ENCODE data around the gene RNH1. TPM values are rescaled to one million over a fixed set of nuclear protein-coding genes. Genes with fewer than 3 reads are reported as not detected.
A peak's percentile ranks its signal among the peaks of the same experiment; 100 is the strongest.

The RNH1 gene
- total RNA-seq, 2 experiments from 2014 or later: 131 to 132 TPM

DNA sequence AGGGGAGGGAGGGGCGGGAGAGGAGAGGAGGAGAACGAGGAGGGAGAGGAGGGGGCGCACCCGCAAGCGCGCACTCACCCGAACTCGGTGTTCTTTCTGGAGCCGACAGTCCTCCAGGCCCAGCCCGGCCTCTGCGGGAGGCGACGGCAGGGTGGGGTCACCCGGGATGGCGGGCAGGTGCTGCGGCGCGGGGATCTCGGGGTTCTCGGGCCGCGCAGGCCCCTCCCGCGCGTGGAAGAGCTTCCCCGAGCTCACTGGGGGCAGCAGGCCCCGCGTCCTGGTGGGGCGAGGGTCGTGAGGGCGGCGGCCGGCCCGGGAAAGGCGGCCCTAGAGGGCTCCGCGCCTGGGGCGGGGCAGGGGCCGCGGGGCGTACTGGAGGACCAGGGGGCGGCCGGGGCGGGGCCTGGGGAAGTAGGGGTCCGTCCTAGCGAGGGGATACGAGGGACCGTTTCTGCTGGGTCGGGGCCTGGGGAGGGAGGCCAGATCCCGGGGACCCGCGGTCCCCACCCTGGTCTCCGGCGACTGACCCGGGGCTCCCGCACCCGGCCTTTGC, 48.3 kb upstream of the RNH1 start:
- no peak overlapping the region for H3K27ac ChIP-seq (ENCODE audit: low read depth in 1 of 2, low read length in 2 of 2)
- ChIA-PET CTCF (interaction anchor here (1.1 to 2.7 kb wide), 14 partner anchors 11 to 171 kb away, joined by 3 to 23 read pairs (median 6); partner anchors contain the start of genes HRAS, IRF7, PHRF1 and TMEM80), POLR2A (interaction anchor here (1.0 to 3.9 kb wide), 14 partner anchors 9 to 254 kb away, joined by 3 to 27 read pairs (median 6); partner anchors contain the start of genes DEAF1, HRAS, IRF7 and LRRC56)
- peak overlapping the region; percentile 40 for H3K4me3 ChIP-seq (ENCODE audit: low read length)
- H3K27ac Mint-ChIP-seq: no peak overlapping the region
- H3K9me3 ChIP-seq (ENCODE audit: control insufficient read depth in 1 of 2, insufficient read depth in 1 of 2, low read length in 2 of 2): no peaks in the 10 kb centered on the region
- no peaks in the 10 kb centered on the region for H3K36me3 Mint-ChIP-seq (ENCODE audit: low read depth)
- H3K27me3 Mint-ChIP-seq: no peaks in the 10 kb centered on the region
- H3K4me3 Mint-ChIP-seq: peak overlapping the region; percentile 25
- no peak for DNase-seq
- TF ChIP-seq, protein P1, sequence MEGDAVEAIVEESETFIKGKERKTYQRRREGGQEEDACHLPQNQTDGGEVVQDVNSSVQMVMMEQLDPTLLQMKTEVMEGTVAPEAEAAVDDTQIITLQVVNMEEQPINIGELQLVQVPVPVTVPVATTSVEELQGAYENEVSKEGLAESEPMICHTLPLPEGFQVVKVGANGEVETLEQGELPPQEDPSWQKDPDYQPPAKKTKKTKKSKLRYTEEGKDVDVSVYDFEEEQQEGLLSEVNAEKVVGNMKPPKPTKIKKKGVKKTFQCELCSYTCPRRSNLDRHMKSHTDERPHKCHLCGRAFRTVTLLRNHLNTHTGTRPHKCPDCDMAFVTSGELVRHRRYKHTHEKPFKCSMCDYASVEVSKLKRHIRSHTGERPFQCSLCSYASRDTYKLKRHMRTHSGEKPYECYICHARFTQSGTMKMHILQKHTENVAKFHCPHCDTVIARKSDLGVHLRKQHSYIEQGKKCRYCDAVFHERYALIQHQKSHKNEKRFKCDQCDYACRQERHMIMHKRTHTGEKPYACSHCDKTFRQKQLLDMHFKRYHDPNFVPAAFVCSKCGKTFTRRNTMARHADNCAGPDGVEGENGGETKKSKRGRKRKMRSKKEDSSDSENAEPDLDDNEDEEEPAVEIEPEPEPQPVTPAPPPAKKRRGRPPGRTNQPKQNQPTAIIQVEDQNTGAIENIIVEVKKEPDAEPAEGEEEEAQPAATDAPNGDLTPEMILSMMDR (IDR thresholded peaks at IDR 0.05): no peak
- no peaks in the 10 kb centered on the region for H3K27me3 ChIP-seq (ENCODE audit: control insufficient read depth in 1 of 2, insufficient read depth in 2 of 2, low read length in 2 of 2)
- H3K9me3 Mint-ChIP-seq: no peaks in the 10 kb centered on the region
- intact Hi-C loops (cut with DNase I, micrococcal nuclease): loop anchor here (1.0 to 2.0 kb wide), 6 partner anchors 73 to 210 kb away; no protein-coding TSS in a partner anchor
- peaks cover 37% of the 10 kb centered on the region for H3K4me1 ChIP-seq (ENCODE audit: insufficient read depth, low read length)
- peaks cover 7% of the 10 kb centered on the region for H3K4me1 Mint-ChIP-seq (ENCODE audit: low read depth)
- peak; percentile 26 for ATAC-seq (ENCODE audit: poor library complexity)
- H3K36me3 ChIP-seq (ENCODE audit: insufficient read depth, low read length): no peaks in the 10 kb centered on the region

DNA sequence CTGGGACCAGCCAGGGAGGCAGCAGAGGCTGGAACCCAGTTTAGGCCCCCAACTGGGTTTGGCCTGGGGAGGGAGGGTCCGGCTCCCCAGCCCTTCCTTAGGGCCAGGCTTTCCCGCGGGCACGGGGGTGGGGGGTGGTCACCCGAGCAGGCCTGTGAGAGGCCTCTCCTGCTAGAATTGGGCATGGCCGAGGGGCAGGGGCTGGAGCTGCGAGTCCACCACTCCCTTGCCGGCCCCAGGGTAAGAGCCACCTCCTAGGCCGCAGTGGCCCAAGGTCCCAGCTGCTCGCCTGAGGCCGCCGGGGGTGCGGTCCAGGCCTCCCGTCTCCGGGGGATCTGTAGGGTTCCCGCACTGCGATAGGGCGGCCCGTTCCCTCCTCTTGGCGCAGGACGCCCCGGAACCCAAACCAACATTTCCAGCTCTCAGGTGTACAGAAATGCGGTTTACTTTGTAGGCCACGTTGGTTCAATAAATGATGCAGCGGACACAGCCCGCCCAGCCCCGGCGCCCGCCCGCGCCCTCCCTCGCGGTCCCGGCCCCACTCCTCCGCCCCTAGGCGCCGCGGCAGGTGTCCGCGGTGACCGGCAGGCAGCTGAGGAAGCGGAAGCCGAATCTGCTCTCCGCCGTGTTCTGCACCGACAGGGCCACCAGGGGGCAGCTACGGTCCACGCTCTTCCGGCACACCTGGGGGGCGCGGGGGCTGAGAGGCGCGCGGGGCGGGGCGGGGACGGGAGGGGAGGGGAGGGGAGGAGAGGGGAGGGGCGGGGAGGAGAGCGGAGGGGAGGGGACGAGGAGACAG, 47.6 kb upstream of the RNH1 start:
- H3K27ac Mint-ChIP-seq: no peak overlapping the region
- H3K36me3 Mint-ChIP-seq (ENCODE audit: low read depth): no peaks in the 10 kb centered on the region
- H3K4me3 Mint-ChIP-seq: peak overlapping the region; percentile 34
- no peaks in the 10 kb centered on the region for H3K9me3 Mint-ChIP-seq
- POLR2A ChIA-PET: interaction anchor here (1.0 to 3.9 kb wide), 11 partner anchors 8 to 255 kb away, joined by 3 to 27 read pairs (median 8); partner anchors contain the start of genes DEAF1, HRAS, LRRC56 and PHRF1
- DNase-seq (peak; percentile 57 to 92 (median 77)), ATAC-seq (ENCODE audit: poor library complexity) (peak; percentile 80)
- peaks cover under 1% of the 10 kb centered on the region for H3K4me1 Mint-ChIP-seq (ENCODE audit: low read depth)
- CTCF ChIA-PET: interaction anchor here (0.6 to 2.7 kb wide), 18 partner anchors 12 to 223 kb away, joined by 3 to 23 read pairs (median 5); partner anchors contain the start of genes GATD1, HRAS, IRF7 and PHRF1
- intact Hi-C loops (cut with DNase I, micrococcal nuclease): loop anchor here (1.0 to 2.0 kb wide), 6 partner anchors 74 to 211 kb away; no protein-coding TSS in a partner anchor
- H3K27me3 Mint-ChIP-seq: no peaks in the 10 kb centered on the region
- Histone ChIP-seq H3K9me3 (ENCODE audit: control insufficient read depth in 1 of 2, insufficient read depth in 1 of 2, low read length in 2 of 2) (no peaks in the 10 kb centered on the region), H3K4me3 (ENCODE audit: low read length) (peak overlapping the region; percentile 48), H3K36me3 (ENCODE audit: insufficient read depth, low read length) (no peaks in the 10 kb centered on the region), H3K27me3 (ENCODE audit: control insufficient read depth in 1 of 2, insufficient read depth in 2 of 2, low read length in 2 of 2) (no peaks in the 10 kb centered on the region), H3K4me1 (ENCODE audit: insufficient read depth, low read length) (peaks cover 30% of the 10 kb centered on the region), H3K27ac (ENCODE audit: low read depth in 1 of 2, low read length in 2 of 2) (no peak overlapping the region)
- TF ChIP-seq, protein P1 (IDR thresholded peaks at IDR 0.05): peak; percentile 53

- intact Hi-C loops (cut with DNase I, micrococcal nuclease): loop anchor here (2.0 kb wide), 3 partner anchors 75 to 211 kb away; no protein-coding TSS in a partner anchor
- Mint-ChIP-seq H3K27me3 (no peaks in the 10 kb centered on the region), H3K4me1 (ENCODE audit: low read depth) (no peaks in the 10 kb centered on the region), H3K9me3 (no peaks in the 10 kb centered on the region), H3K27ac (no peak overlapping the region), H3K4me3 (no peak overlapping the region), H3K36me3 (ENCODE audit: low read depth) (no peaks in the 10 kb centered on the region)
- TF ChIP-seq, protein P1 (IDR thresholded peaks at IDR 0.05): no peak
- no peaks in the 10 kb centered on the region for H3K9me3 ChIP-seq (ENCODE audit: control insufficient read depth in 1 of 2, insufficient read depth in 1 of 2, low read length in 2 of 2)
- no peak for ATAC-seq (ENCODE audit: poor library complexity)
- H3K4me1 ChIP-seq (ENCODE audit: insufficient read depth, low read length): peaks cover 24% of the 10 kb centered on the region
- ChIA-PET CTCF (interaction anchor here (1.2 to 1.9 kb wide), 6 partner anchors 12 to 172 kb away, joined by 3 to 9 read pairs (median 7); partner anchors contain the start of gene TMEM80), POLR2A (interaction anchor here (2.0 to 3.9 kb wide), 4 partner anchors 18 to 172 kb away, joined by 15 to 27 read pairs (median 18); partner anchors contain the start of genes DEAF1, HRAS, LRRC56 and PHRF1)
- DNase-seq: peak in 1 of 14 experiments; percentile 53
- H3K4me3 ChIP-seq (ENCODE audit: low read length): no peak overlapping the region
- no peak overlapping the region for H3K27ac ChIP-seq (ENCODE audit: low read depth in 1 of 2, low read length in 2 of 2)
- H3K36me3 ChIP-seq (ENCODE audit: insufficient read depth, low read length): no peaks in the 10 kb centered on the region
- no peaks in the 10 kb centered on the region for H3K27me3 ChIP-seq (ENCODE audit: control insufficient read depth in 1 of 2, insufficient read depth in 2 of 2, low read length in 2 of 2)
Observed at GRCh38 chr11:553988-554340, 46.9 kb upstream of the RNH1 start.
